ENCODE results near the gene SNPH. TPM values are rescaled to one million over a fixed set of nuclear protein-coding genes. Genes with fewer than 3 reads are reported as not detected.

SNPH gene
- total RNA-seq, 4 donors from 2014 or later: 2.1 to 14.0 (median 4.5) TPM

GRCh38 chr20:1269850-1270249 is 3.8 kb downstream of the SNPH start:
- no peaks in the 10 kb centered on the region for H3K36me3 ChIP-seq
- DNase-seq: no peak
- H3K9me3 ChIP-seq: no peaks in the 10 kb centered on the region
- intact Hi-C loops (cut with DNase I; ENCODE audit: low total_unique reads): no loop called here
- no peak overlapping the region for H3K4me3 ChIP-seq
- no peaks in the 10 kb centered on the region for H3K27me3 ChIP-seq
- TF ChIP-seq, protein P1, sequence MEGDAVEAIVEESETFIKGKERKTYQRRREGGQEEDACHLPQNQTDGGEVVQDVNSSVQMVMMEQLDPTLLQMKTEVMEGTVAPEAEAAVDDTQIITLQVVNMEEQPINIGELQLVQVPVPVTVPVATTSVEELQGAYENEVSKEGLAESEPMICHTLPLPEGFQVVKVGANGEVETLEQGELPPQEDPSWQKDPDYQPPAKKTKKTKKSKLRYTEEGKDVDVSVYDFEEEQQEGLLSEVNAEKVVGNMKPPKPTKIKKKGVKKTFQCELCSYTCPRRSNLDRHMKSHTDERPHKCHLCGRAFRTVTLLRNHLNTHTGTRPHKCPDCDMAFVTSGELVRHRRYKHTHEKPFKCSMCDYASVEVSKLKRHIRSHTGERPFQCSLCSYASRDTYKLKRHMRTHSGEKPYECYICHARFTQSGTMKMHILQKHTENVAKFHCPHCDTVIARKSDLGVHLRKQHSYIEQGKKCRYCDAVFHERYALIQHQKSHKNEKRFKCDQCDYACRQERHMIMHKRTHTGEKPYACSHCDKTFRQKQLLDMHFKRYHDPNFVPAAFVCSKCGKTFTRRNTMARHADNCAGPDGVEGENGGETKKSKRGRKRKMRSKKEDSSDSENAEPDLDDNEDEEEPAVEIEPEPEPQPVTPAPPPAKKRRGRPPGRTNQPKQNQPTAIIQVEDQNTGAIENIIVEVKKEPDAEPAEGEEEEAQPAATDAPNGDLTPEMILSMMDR (IDR thresholded peaks at IDR 0.05): no peak
- TF ChIP-seq POLR2A (IDR thresholded peaks at IDR 0.05): no peak
- H3K27ac ChIP-seq: no peak overlapping the region
- H3K4me1 ChIP-seq: peaks cover 0 to 5% of the 10 kb centered on the region in 2 donors

- DNase-seq: no peak
- no peaks in the 10 kb centered on the region for H3K36me3 ChIP-seq
- no peaks in the 10 kb centered on the region for H3K4me1 ChIP-seq
- no peak overlapping the region for H3K27ac ChIP-seq
- no peak for TF ChIP-seq POLR2A (IDR thresholded peaks at IDR 0.05)
- TF ChIP-seq, protein P1 (IDR thresholded peaks at IDR 0.05): no peak
- H3K4me3 ChIP-seq: no peak overlapping the region
- H3K9me3 ChIP-seq: no peaks in the 10 kb centered on the region
- intact Hi-C loops (cut with DNase I; ENCODE audit: low total_unique reads): no loop called here
- no peaks in the 10 kb centered on the region for H3K27me3 ChIP-seq
Observed at GRCh38 chr20:1272368-1273100, 6.4 kb downstream of the SNPH start.

- no peaks in the 10 kb centered on the region for H3K9me3 ChIP-seq
- intact Hi-C loops (cut with DNase I; ENCODE audit: low total_unique reads): no loop called here
- H3K4me3 ChIP-seq: no peak overlapping the region
- no peak for TF ChIP-seq POLR2A (IDR thresholded peaks at IDR 0.05)
- TF ChIP-seq, protein P1 (IDR thresholded peaks at IDR 0.05): no peak
- no peaks in the 10 kb centered on the region for H3K4me1 ChIP-seq
- H3K27me3 ChIP-seq: no peaks in the 10 kb centered on the region
- no peak for DNase-seq
- no peak overlapping the region for H3K27ac ChIP-seq
- H3K36me3 ChIP-seq: no peaks in the 10 kb centered on the region
Observed at GRCh38 chr20:1273366-1273765, 7.3 kb downstream of the SNPH start.

GRCh38 chr20:1274485-1275311 is 8.6 kb downstream of the SNPH start:
- no peak overlapping the region for H3K4me3 ChIP-seq
- no peaks in the 10 kb centered on the region for H3K4me1 ChIP-seq
- DNase-seq: no peak
- no peaks in the 10 kb centered on the region for H3K9me3 ChIP-seq
- H3K27ac ChIP-seq: no peak overlapping the region
- intact Hi-C loops (cut with DNase I; ENCODE audit: low total_unique reads): no loop called here
- no peaks in the 10 kb centered on the region for H3K36me3 ChIP-seq
- no peak for TF ChIP-seq POLR2A (IDR thresholded peaks at IDR 0.05)
- TF ChIP-seq, protein P1 (IDR thresholded peaks at IDR 0.05): no peak
- H3K27me3 ChIP-seq: no peaks in the 10 kb centered on the region

DNA sequence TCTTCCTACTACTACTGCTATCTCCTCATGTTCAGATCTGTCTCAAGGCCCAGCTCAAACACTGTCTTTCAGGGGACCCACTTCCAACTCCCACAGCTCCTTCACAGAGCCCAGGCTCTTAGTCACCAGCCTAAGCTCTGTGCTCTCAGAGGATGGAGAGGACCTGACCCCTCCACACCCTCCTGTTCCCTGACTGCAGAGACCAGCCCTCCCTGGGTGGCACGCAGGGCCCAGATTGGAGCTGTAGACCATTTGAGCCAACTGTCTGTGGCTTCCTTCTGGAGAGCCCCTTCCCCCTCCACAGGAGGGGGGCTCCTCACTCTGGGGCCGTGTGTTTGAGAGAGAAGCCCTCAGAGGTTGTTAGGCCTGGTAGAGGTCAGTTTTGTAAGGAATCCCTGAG is 9.8 kb downstream of the SNPH start:
- Histone ChIP-seq H3K9me3 (no peaks in the 10 kb centered on the region), H3K36me3 (no peaks in the 10 kb centered on the region), H3K27me3 (no peaks in the 10 kb centered on the region), H3K4me1 (no peaks in the 10 kb centered on the region), H3K27ac (no peak overlapping the region), H3K4me3 (no peak overlapping the region)
- intact Hi-C loops (cut with DNase I; ENCODE audit: low total_unique reads): no loop called here
- TF ChIP-seq POLR2A (IDR thresholded peaks at IDR 0.05): no peak
- TF ChIP-seq, protein P1 (IDR thresholded peaks at IDR 0.05): no peak
- no peak for DNase-seq
